ENCODE data around the gene CCDC69.

Gene CCDC69

GRCh38 chr5:151139015-151139414 is 84.9 kb downstream of the CCDC69 start:
- no peak for DNase-seq

GRCh38 chr5:151138114-151138513 is 85.8 kb downstream of the CCDC69 start:
- DNase-seq = no peak

GRCh38 chr5:151137067-151137825 is 86.6 kb downstream of the CCDC69 start:
- no peak for DNase-seq

- no peak for DNase-seq
These were observed 89.7 kb downstream of the CCDC69 start for GRCh38 chr5:151134228-151134627.

GRCh38 chr5:151132963-151133362 is 90.9 kb downstream of the CCDC69 start:
- no peak for DNase-seq

All from activated CD4-positive, CD25-positive, alpha-beta regulatory T cell (primary cell).